Activated naive CD4-positive, alpha-beta T cell treated with Interleukin-2 at 50 U/mL for 16 hours (primary cell): ENCODE data around the gene SLC46A1.

Experiments used
- DNase-seq: peaks from one replicate; pipeline ENCODE4 v3.0.0-alpha.2; 2020

SLC46A1 gene

GRCh38 chr17:28379814-28380801 is 25.9 kb downstream of the SLC46A1 start:
- no peak for DNase-seq

GRCh38 chr17:28372945-28373274 is 33.1 kb downstream of the SLC46A1 start:
- no peak for DNase-seq

GRCh38 chr17:28372203-28372944 is 33.6 kb downstream of the SLC46A1 start:
- peak; percentile 25 for DNase-seq

- peak; percentile 86 for DNase-seq
Measured at GRCh38 chr17:28371245-28372202, 34.5 kb downstream of the SLC46A1 start, which contains the start of gene SARM1. Gene SARM1, plus strand, starts transcription at chr17:28371694. Its CDS starts 339 bp downstream, at chr17:28372033.

- DNase-seq = no peak
Measured at GRCh38 chr17:28370744-28371103, 35.3 kb downstream of the SLC46A1 start.

GRCh38 chr17:28370035-28370743 is 35.8 kb downstream of the SLC46A1 start, which contains the start of gene VTN:
Gene VTN, minus strand, starts transcription at chr17:28370307. Its CDS starts 104 bp downstream, at chr17:28370203.
- DNase-seq = no peak

GRCh38 chr17:28369684-28370034 is 36.4 kb downstream of the SLC46A1 start:
- DNase-seq = no peak

GRCh38 chr17:28368915-28369683 is 36.9 kb downstream of the SLC46A1 start:
- DNase-seq = no peak

- no peak for DNase-seq
Measured at GRCh38 chr17:28368306-28368831, 37.6 kb downstream of the SLC46A1 start.

GRCh38 chr17:28367641-28368305 is 38.2 kb downstream of the SLC46A1 start:
- DNase-seq = no peak

GRCh38 chr17:28366605-28367004 is 39.4 kb downstream of the SLC46A1 start:
- DNase-seq = no peak

- no peak for DNase-seq
Measured at GRCh38 chr17:28365487-28365886, 40.5 kb downstream of the SLC46A1 start.

- no peak for DNase-seq
Measured at GRCh38 chr17:28364665-28365363, 41.2 kb downstream of the SLC46A1 start, which contains the start of gene SEBOX. Gene SEBOX, minus strand, starts transcription at chr17:28365199. Its CDS starts 48 bp downstream, at chr17:28365151.

GRCh38 chr17:28363776-28364650 is 42.0 kb downstream of the SLC46A1 start:
- no peak for DNase-seq

GRCh38 chr17:28363186-28363585 is 42.8 kb downstream of the SLC46A1 start:
- DNase-seq = no peak

GRCh38 chr17:28357901-28358197 is 48.2 kb downstream of the SLC46A1 start:
- no peak for DNase-seq

- DNase-seq = peak; percentile 97
Measured at GRCh38 chr17:28357061-28357900, 48.7 kb downstream of the SLC46A1 start, which contains the start of gene POLDIP2. Gene POLDIP2, minus strand, starts transcription at chr17:28357527. Its CDS starts 79 bp downstream, at chr17:28357448.

GRCh38 chr17:28350271-28350670 is 55.7 kb downstream of the SLC46A1 start:
- DNase-seq = no peak
